ENCODE data around the gene H3-3A. TPM values are rescaled to one million over a fixed set of nuclear protein-coding genes. Genes with fewer than 3 reads are reported as not detected.

The H3-3A gene
- total RNA-seq, 2 donors from 2014 or later: 226 to 258 TPM

GRCh38 chr1:226023735-226024134 is 38.8 kb upstream of the H3-3A start:
- H3K4me1 ChIP-seq (ENCODE audit: control insufficient read depth in 1 of 2, low read depth in 2 of 2): no peaks in the 10 kb centered on the region
- no peaks in the 10 kb centered on the region for H3K27me3 ChIP-seq (replicated peaks; ENCODE audit: insufficient read depth)
- DNase-seq (ENCODE audit: low spot score) (no peak), ATAC-seq (ENCODE audit: insufficient number of reproducible peaks, low FRiP score, low read depth) (no peak)
- H3K9me3 ChIP-seq: no peaks in the 10 kb centered on the region
- TF ChIP-seq CTCF (IDR thresholded peaks at IDR 0.05): no peak
- H3K27ac ChIP-seq: no peak overlapping the region
- H3K36me3 ChIP-seq: no peaks in the 10 kb centered on the region
- no peak overlapping the region for H3K4me3 ChIP-seq

- TF ChIP-seq CTCF (IDR thresholded peaks at IDR 0.05): no peak
- Histone ChIP-seq H3K4me3 (no peak overlapping the region), H3K36me3 (no peaks in the 10 kb centered on the region), H3K9me3 (no peaks in the 10 kb centered on the region), H3K27me3 (replicated peaks; ENCODE audit: insufficient read depth) (no peaks in the 10 kb centered on the region), H3K4me1 (ENCODE audit: control insufficient read depth in 1 of 2, low read depth in 2 of 2) (no peaks in the 10 kb centered on the region), H3K27ac (no peak overlapping the region)
- ATAC-seq (ENCODE audit: insufficient number of reproducible peaks, low FRiP score, low read depth): no peak
- DNase-seq (ENCODE audit: low spot score): no peak
Measured at GRCh38 chr1:226026833-226027232, 35.7 kb upstream of the H3-3A start.

- TF ChIP-seq CTCF (IDR thresholded peaks at IDR 0.05): no peak
- Histone ChIP-seq H3K4me3 (no peak overlapping the region), H3K27ac (no peak overlapping the region), H3K27me3 (replicated peaks; ENCODE audit: insufficient read depth) (no peaks in the 10 kb centered on the region), H3K9me3 (no peaks in the 10 kb centered on the region), H3K36me3 (no peaks in the 10 kb centered on the region), H3K4me1 (ENCODE audit: control insufficient read depth in 1 of 2, low read depth in 2 of 2) (no peaks in the 10 kb centered on the region)
- DNase-seq (ENCODE audit: low spot score) (no peak), ATAC-seq (ENCODE audit: insufficient number of reproducible peaks, low FRiP score, low read depth) (no peak)
Measured at GRCh38 chr1:226027538-226028217, 34.8 kb upstream of the H3-3A start.

- Histone ChIP-seq H3K27me3 (replicated peaks; ENCODE audit: insufficient read depth) (no peaks in the 10 kb centered on the region), H3K36me3 (no peaks in the 10 kb centered on the region), H3K27ac (no peak overlapping the region), H3K4me1 (ENCODE audit: control insufficient read depth in 1 of 2, low read depth in 2 of 2) (peaks cover 0 to 4% of the 10 kb centered on the region in 2 donors), H3K4me3 (no peak overlapping the region), H3K9me3 (no peaks in the 10 kb centered on the region)
- no peak for TF ChIP-seq CTCF (IDR thresholded peaks at IDR 0.05)
- DNase-seq (ENCODE audit: low spot score) (no peak), ATAC-seq (ENCODE audit: insufficient number of reproducible peaks, low FRiP score, low read depth) (no peak)
Measured at GRCh38 chr1:226029093-226029496, 33.4 kb upstream of the H3-3A start.

- TF ChIP-seq CTCF (IDR thresholded peaks at IDR 0.05): no peak
Measured at GRCh38 chr1:226029568-226030225, 32.8 kb upstream of the H3-3A start.

More at GRCh38 chr1:226029568-226030225, 32.8 kb upstream of the H3-3A start:
- no peak for ATAC-seq (ENCODE audit: insufficient number of reproducible peaks, low FRiP score, low read depth)
- DNase-seq (ENCODE audit: low spot score): no peak
- no peak overlapping the region for H3K4me3 ChIP-seq
- no peaks in the 10 kb centered on the region for H3K9me3 ChIP-seq
- peaks cover under 1 to 9% of the 10 kb centered on the region in 2 donors for H3K4me1 ChIP-seq (ENCODE audit: control insufficient read depth in 1 of 2, low read depth in 2 of 2)
- no peaks in the 10 kb centered on the region for H3K36me3 ChIP-seq
- no peaks in the 10 kb centered on the region for H3K27me3 ChIP-seq (replicated peaks; ENCODE audit: insufficient read depth)
- H3K27ac ChIP-seq: no peak overlapping the region
